ENCODE data around the gene CRPPA. TPM values are rescaled to one million over a fixed set of nuclear protein-coding genes. Genes with fewer than 3 reads are reported as not detected.

Gene CRPPA
- total and polyA plus RNA-seq, 2 donors (not counting 1 experiment from before 2014, with no cell fraction given), result 0.16 to 1.2 TPM

DNA sequence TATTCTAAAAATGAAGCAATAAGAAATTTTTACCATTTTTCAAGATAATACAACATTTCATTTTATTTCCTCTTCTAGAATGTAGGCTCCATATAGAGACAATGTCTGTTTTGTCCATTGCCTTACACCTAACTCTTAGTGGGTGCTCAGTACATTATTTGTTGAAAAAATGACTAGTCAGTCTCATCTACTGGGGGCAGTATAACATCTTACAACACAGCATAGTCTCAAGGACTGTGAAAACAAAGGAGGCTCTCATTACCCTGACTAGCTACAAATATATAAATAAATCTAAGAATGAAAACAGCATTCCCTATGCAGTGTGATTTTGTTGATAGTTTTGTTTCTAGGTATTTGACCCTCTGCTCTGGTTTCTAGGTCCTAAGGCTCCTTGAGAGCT lies 11.6 kb downstream of the CRPPA start:
- Histone ChIP-seq H3K27me3 (replicated peaks in 1 of 4; ENCODE audit: control extremely low read depth in 1 of 4, control insufficient read depth in 3 of 4, insufficient read depth in 4 of 4, low read length in 3 of 4) (no peaks in the 10 kb centered on the region), H3K9ac (ENCODE audit: low read length) (no peak overlapping the region), H3K79me2 (ENCODE audit: control insufficient read depth, insufficient read depth, low read length) (no peaks in the 10 kb centered on the region), H4K20me1 (ENCODE audit: control insufficient read depth, insufficient read depth, low read length, poor library complexity, severe bottlenecking) (no peaks in the 10 kb centered on the region), H3K36me3 (replicated peaks in 1 of 2; ENCODE audit: control extremely low read depth in 1 of 2, control insufficient read depth in 1 of 2, extremely low read depth in 1 of 2, insufficient read depth in 2 of 2, low read length in 1 of 2) (no peaks in the 10 kb centered on the region), H3K4me3 (ENCODE audit: control extremely low read depth in 1 of 5, extremely low read depth in 1 of 5, insufficient read depth in 1 of 5, low read depth in 2 of 5, low read length in 4 of 5) (no peak overlapping the region), H2AFZ (ENCODE audit: insufficient read depth, low read depth, low read length, poor library complexity, severe bottlenecking) (no peak overlapping the region), H3K9me3 (ENCODE audit: control extremely low read depth in 1 of 3, control insufficient read depth in 2 of 3, insufficient read depth in 1 of 3, low read length in 2 of 3) (no peaks in the 10 kb centered on the region), H3K4me2 (replicated peaks; ENCODE audit: low read depth, low read length, poor library complexity, severe bottlenecking) (no peak overlapping the region), H3K27ac (ENCODE audit: low read length in 2 of 2) (no peak overlapping the region), H3K4me1 (ENCODE audit: control insufficient read depth in 2 of 2, insufficient read depth in 2 of 2, low read length in 2 of 2) (no peaks in the 10 kb centered on the region)
- ChIA-PET CTCF (no interaction called here), POLR2A (no interaction called here)
- DNase-seq, result no peak
- intact Hi-C loops (cut with micrococcal nuclease), result no loop called here
- no peak for TF ChIP-seq EZH2 (IDR thresholded peaks at IDR 0.05; ENCODE audit: borderline replicate concordance, insufficient read depth, low read depth, low read length, poor library complexity, severe bottlenecking)
- TF ChIP-seq, protein P1, sequence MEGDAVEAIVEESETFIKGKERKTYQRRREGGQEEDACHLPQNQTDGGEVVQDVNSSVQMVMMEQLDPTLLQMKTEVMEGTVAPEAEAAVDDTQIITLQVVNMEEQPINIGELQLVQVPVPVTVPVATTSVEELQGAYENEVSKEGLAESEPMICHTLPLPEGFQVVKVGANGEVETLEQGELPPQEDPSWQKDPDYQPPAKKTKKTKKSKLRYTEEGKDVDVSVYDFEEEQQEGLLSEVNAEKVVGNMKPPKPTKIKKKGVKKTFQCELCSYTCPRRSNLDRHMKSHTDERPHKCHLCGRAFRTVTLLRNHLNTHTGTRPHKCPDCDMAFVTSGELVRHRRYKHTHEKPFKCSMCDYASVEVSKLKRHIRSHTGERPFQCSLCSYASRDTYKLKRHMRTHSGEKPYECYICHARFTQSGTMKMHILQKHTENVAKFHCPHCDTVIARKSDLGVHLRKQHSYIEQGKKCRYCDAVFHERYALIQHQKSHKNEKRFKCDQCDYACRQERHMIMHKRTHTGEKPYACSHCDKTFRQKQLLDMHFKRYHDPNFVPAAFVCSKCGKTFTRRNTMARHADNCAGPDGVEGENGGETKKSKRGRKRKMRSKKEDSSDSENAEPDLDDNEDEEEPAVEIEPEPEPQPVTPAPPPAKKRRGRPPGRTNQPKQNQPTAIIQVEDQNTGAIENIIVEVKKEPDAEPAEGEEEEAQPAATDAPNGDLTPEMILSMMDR (IDR thresholded peaks at IDR 0.05), result no peak
- H3K9me3 Mint-ChIP-seq (ENCODE audit: insufficient read depth), result no peaks in the 10 kb centered on the region
- H3K4me1 Mint-ChIP-seq, result no peaks in the 10 kb centered on the region
- H3K27me3 Mint-ChIP-seq, result no peaks in the 10 kb centered on the region
- no peak overlapping the region for H3K27ac Mint-ChIP-seq
- H3K4me3 Mint-ChIP-seq, result no peak overlapping the region
- no peak for ATAC-seq (ENCODE audit: low read depth)

DNA sequence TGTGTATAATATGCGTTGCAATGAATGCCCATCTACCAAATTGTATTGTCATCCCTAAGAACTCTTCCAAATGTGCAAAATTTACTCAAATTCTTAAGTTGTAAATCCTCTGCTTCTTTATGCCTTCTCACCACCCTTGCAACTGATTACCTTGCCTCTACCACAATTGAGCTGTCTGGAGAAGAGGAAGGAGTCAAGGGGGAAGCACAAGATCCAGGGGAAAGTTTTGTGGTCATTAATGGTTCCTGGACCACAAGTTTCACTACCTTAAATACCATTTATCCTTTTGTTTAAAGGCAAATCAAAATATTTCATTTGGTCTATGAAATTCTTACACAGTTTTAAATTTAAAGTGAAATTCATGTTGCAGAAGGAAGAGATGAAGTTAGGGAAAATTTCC lies 16.7 kb downstream of the CRPPA start:
- CTCF ChIA-PET, result no interaction called here
- POLR2A ChIA-PET, result no interaction called here

More for the DNA sequence above, 16.7 kb downstream of the CRPPA start:
- TF ChIP-seq, protein P1 (IDR thresholded peaks at IDR 0.05), result no peak
- no peak for TF ChIP-seq EZH2 (IDR thresholded peaks at IDR 0.05; ENCODE audit: borderline replicate concordance, insufficient read depth, low read depth, low read length, poor library complexity, severe bottlenecking)
- Histone ChIP-seq H3K4me2 (replicated peaks; ENCODE audit: low read depth, low read length, poor library complexity, severe bottlenecking) (no peak overlapping the region), H3K4me1 (ENCODE audit: control insufficient read depth in 2 of 2, insufficient read depth in 2 of 2, low read length in 2 of 2) (no peaks in the 10 kb centered on the region), H3K36me3 (replicated peaks in 1 of 2; ENCODE audit: control extremely low read depth in 1 of 2, control insufficient read depth in 1 of 2, extremely low read depth in 1 of 2, insufficient read depth in 2 of 2, low read length in 1 of 2) (no peaks in the 10 kb centered on the region), H3K9me3 (ENCODE audit: control extremely low read depth in 1 of 3, control insufficient read depth in 2 of 3, insufficient read depth in 1 of 3, low read length in 2 of 3) (peaks cover 1 to 12% (median 4%) of the 10 kb centered on the region in 3 donors), H3K79me2 (ENCODE audit: control insufficient read depth, insufficient read depth, low read length) (no peaks in the 10 kb centered on the region), H2AFZ (ENCODE audit: insufficient read depth, low read depth, low read length, poor library complexity, severe bottlenecking) (no peak overlapping the region), H3K9ac (ENCODE audit: low read length) (no peak overlapping the region), H4K20me1 (ENCODE audit: control insufficient read depth, insufficient read depth, low read length, poor library complexity, severe bottlenecking) (no peaks in the 10 kb centered on the region), H3K4me3 (ENCODE audit: control extremely low read depth in 1 of 5, extremely low read depth in 1 of 5, insufficient read depth in 1 of 5, low read depth in 2 of 5, low read length in 4 of 5) (no peak overlapping the region), H3K27ac (ENCODE audit: low read length in 2 of 2) (no peak overlapping the region), H3K27me3 (replicated peaks in 1 of 4; ENCODE audit: control extremely low read depth in 1 of 4, control insufficient read depth in 3 of 4, insufficient read depth in 4 of 4, low read length in 3 of 4) (no peaks in the 10 kb centered on the region)
- DNase-seq (no peak), ATAC-seq (ENCODE audit: low read depth) (no peak)
- H3K4me3 Mint-ChIP-seq, result no peak overlapping the region
- intact Hi-C loops (cut with micrococcal nuclease), result no loop called here
- no peaks in the 10 kb centered on the region for H3K27me3 Mint-ChIP-seq
- H3K4me1 Mint-ChIP-seq, result no peaks in the 10 kb centered on the region
- H3K27ac Mint-ChIP-seq, result no peak overlapping the region
- H3K9me3 Mint-ChIP-seq (ENCODE audit: insufficient read depth), result peaks cover 13% of the 10 kb centered on the region
- WGBS (ENCODE audit: insufficient coverage), result no CpG with 5 or more reads among the region's 1 CpG
